Suppressor macrophage (primary cell): ENCODE data around the gene SLC35A5.
"Not testable (repeated sequence)": the region's sequence is repeated elsewhere in the genome, so short reads cannot be mapped to it uniquely, and the experiment has no call there.

Experiments
- DNase-seq, 4 experiments: peaks; one replicate each; pipeline ENCODE4 v3.0.0-alpha.2; 2020 to 2022
- total RNA-seq, 17 experiments: gene quantifications; one replicate each; lab custom pipeline; 2026; ENCODE audit warnings: mixed read lengths in 6 of 17, inconsistent platforms in 3 of 17; lab: John Stamatoyannopoulos, UW

The SLC35A5 gene, protein sequence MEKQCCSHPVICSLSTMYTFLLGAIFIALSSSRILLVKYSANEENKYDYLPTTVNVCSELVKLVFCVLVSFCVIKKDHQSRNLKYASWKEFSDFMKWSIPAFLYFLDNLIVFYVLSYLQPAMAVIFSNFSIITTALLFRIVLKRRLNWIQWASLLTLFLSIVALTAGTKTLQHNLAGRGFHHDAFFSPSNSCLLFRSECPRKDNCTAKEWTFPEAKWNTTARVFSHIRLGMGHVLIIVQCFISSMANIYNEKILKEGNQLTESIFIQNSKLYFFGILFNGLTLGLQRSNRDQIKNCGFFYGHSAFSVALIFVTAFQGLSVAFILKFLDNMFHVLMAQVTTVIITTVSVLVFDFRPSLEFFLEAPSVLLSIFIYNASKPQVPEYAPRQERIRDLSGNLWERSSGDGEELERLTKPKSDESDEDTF
- total RNA-seq = 26.9 to 83.9 (median 52.1) reads per million in 17 experiments

DNA sequence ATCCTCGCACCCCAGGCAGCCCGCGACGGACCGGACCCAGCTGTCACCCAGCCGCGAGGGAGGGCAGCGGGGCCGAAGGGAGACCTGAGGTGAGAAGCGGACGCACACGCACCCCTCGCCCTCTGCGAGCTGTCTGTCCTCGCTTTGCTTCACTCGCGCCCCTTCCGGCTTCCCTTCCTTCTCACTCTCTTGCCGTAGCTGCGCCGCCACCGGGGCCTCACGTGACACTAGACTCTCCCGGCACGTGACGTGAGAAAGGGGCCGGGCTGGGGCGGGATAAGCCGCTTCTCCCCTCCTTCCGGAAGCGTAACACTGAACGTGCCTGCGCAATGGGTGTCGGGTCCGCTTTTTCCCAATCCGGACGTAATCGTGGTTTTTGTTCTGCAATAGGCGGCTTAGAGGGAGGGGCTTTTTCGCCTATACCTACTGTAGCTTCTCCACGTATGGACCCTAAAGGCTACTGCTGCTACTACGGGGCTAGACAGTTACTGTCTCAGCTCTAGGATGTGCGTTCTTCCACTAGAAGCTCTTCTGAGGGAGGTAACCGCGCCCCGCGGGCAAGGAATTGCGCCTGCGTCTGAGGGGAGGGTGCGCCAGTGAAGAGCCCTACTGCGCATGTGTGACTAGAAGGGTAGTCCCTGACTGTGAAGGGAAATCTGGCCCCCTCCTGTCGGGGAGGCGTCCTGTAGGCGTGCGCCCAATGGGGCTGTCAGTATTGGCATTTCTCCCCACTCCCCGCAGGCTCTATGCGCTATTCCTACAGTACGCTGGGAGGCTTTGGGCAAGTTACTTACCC, at the start of gene SLC35A5, which contains the start of gene ATG3:
Gene SLC35A5, plus strand, starts transcription at position 312 of the 796 bp plus-strand sequence. CDS start 1,359 bp downstream, outside the sequence.
Gene ATG3, minus strand, starts transcription at position 229 of the 796 bp plus-strand sequence. CDS start 434 bp downstream, outside the sequence.
- peak; percentile 99 for DNase-seq

DNA sequence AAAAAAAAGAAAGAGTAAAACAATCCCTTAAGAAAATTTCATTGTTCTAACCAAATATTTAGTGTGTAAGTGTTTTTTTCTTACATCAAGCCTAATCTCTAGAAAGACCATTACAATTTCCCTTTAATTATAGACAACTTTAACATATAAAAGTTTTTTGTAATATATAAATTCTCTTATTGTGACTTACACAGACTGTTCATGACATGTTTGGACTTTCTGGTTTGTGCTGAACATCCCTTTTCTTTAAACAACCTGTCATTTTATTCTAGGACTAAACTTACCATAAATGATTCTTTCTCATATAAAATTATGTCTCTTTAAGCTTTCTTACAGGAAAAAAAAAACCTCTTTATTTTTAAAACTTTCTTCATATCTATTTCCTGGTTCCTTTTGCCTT, 49.5 kb upstream of the SLC35A5 start:
- DNase-seq = no peak

DNA sequence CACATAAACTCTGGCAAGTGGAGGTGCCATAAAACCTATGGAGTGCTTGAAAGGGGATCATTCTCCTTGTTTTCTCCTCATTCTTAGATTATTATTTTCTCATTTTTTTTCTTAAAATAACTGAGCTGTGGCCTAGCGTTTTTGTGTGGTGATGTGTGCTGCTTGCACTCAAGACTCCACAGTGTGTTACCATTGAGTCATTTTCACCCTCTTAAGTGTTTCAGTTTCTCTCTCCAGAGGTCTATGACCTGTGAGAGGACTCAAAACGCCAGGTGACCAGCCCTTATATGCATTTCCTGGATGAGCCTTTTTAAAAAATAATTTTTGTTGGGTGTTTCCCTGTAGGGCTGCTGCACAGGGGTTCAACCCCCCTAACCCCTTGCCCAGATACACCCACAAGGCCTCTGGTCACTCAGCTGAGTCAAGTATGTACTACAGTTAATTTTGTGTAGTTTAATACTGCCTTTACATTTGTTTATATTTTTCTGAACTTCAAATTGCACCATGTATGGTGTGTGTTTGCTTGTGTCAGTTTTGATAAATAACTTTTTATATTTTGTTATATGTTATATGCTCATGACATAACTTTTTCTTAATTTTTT, 47.2 kb upstream of the SLC35A5 start:
- no peak for DNase-seq

DNA sequence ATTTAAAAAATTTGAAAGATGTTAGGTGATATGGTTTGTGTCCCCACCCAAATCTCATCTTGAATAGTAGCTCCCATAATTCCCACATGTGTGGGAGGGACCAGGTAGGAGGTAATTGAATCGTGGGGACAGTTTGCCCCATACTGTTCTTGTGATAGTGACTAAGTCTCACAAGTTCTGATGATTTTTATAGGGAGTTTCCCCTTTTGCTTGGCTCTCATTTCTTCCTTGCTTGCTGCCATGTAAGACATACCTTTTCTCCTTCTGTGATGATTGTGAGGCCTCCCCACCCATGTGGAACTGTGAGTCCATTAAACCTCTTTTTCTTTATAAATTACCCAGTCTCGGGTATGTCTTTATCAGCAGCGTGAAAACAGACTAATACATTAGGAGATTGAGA, 42.9 kb upstream of the SLC35A5 start:
- DNase-seq = peak in 2 of 4 experiments; percentile 28 to 32

DNA sequence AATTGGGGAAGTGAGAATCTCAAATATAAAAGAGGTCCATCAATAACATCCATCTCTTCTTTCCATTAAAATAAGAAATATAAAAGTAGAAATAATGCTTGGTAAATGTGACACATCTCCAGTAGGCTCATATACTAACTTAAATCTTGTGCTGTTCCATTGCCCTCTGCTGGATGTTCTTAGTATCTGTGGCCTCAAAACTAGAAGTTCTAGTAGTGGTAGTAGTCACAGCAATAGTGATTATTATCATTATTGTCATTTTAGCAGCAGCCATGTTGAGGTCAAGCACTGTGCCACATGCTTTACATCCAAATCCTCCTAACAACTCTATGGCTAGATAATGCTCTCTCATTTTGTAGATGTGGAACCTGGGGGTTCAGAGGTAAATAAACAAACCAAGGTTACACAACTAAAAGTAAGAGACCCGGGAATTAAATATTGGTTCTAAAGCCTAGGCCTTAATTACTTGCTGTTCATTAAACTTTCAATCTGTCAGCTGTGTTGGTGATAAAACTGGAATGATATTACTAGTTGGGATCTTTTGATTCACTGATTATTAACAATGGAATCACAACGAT, 42.3 kb upstream of the SLC35A5 start:
- DNase-seq = peak; percentile 63 to 78 (median 69)

DNA sequence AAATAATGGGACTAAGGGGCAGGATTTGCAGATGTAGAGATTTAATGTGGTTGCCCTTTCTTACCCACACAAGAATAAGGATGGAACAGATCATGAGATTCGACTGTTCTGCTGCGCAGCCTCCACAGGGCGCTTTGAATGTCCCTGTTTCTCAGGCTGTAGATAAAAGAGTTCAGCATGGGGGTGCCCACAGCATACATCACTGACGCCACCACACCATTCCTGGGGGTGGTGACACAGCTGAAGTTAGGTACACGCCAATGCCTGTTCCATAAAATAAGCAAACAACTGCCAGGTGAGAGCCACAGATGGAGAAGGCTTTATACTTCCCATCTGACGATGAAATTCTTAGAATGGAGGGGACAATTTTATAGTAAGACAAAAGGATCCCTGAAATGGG, 37.7 kb upstream of the SLC35A5 start:
- DNase-seq = not testable (repeated sequence)

DNA sequence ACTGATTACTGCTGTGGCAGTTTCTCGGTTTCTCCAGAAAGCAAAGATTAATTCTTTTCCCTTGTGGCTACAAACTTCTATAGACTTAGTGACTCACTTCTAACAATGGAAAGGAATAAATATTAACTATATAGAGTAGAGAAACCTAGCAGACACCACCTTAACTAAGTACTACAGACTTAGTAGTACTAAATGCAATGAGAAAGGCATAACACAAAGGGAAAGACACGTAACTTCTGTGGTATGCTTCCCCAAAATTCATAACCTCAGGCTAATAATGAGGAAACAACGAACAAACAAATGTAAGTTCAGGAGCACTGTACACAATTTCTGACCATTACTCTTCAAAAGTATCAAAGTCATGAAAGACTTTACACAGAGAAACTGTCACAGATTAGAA, 31.3 kb upstream of the SLC35A5 start:
- no peak for DNase-seq

DNA sequence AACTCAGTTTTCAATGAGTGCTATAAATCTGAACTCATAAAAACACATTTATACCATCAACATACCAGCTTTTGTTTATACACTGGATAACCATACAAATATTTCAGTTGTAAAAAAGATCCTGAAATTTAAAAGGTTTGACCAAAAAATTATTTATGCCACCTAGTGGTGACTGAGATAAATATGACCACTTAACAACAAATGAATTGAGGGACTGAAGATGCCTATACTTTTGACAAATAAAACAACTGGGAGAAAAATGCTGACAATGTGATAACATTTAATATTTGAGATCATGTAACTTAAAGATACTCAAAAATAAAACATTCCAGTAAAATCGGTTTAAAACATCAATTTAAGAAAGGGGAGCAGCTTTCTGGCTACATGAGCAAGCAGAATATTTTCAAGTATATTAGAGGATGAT, 30.5 kb upstream of the SLC35A5 start:
- DNase-seq = peak in 3 of 4 experiments; percentile 16 to 69 (median 54)

DNA sequence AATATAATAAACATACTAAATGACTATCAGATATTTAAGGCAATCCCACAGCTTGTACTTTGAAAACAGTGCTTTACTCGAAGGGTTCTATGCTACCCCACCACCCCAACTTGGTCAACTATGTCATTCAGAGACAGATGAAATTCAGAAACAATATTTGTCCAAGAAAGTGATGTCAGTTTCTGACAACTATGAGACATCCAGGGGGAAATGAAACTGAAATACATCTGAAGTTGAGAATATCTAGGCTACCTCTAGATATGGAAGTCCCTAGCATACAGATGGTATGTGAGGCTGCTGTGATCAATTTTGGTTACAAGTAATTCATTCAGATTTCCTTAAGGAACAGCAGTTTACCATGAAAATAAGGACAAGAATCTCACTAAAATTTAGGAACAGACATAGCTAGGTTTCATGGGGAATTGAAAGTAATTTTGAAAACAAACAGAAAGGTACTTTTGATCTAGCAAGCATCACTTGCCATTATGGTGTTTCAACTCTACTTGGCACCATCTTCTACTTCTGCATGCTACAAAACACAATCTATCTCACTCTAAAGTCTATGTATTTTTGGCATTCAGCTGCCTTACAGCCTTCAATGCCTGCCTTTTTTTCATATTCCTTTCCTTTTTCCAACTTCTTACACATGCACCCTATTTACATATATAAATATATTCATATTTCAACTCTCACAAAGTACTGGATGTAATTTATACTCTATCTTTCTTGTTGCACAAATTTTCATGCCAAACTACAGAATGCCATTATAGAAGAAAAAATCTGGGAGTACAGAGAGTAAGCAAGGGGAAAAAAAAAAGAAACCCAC, 21.8 kb upstream of the SLC35A5 start:
- DNase-seq = no peak

DNA sequence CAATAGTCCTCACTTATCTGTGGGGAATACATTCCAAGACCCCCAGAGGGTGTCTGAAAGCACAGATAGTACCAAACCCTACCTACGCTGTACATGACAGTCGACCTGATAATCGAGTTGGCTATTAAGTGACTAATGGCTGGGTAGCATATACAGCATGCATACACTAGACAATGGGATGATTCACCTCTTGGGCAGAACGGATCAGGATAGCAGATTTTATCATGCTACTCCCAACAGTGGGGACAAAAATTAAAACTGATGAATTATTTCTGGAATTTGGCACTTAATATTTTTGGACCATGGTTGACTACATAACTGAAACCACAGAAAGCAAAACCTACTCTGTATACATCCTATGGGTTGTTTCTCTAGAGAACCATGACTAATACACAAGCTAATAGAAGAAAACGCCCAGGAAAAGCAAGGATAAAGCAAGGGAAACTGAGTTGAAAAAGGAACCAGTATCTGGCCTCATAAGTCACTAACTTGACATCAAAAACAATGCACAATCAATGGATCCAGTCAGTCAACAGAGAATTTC, 15.6 kb upstream of the SLC35A5 start:
- DNase-seq = no peak

DNA sequence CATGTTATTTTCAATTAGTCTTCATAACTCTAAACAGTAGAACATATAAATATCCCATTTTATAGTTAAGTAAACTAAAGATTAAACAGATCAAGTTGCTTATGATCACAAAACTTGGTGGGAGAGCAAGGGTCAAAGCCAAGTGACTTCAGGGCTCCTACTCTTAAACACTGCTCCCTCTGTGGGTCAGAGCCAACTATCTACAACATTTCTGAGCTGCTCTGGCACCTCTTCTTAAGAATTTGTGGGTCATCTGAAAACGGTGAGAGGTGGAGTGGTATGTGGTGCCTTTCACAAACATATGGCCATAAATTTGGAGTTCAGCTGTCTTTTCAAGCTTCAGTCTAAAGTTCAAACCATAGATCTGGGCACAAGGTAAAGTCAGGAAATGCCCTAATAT, 11.0 kb upstream of the SLC35A5 start:
- no peak for DNase-seq

DNA sequence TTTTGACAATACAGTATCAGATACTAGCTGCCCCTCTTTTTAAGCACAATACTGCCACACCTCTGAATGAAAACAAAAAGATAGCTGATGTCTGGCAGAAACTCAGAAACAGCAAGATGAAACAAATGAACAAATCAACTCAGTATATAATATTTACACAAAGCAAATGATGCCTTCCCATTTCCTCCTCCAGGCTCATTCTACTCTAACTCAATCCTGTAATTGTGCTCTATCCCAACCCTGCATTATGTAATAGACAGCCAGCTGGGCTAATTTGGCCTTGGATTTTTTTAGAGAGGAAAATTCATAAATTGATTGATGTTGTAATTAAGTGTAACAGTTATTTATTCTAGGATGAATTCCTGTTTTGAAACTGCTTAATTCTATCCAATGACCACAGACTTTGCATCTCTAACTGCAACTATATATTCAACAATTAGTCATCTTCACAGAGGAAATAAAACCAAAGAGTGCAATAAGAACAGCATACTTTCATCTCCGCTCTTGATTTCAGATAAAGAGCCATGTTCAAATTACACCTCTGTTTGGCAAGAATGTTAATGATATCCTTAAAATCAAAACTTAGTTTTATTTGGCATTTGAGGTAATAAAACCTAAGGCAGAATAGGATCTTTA, 6.2 kb upstream of the SLC35A5 start:
- DNase-seq = peak in 2 of 4 experiments; percentile 35

DNA sequence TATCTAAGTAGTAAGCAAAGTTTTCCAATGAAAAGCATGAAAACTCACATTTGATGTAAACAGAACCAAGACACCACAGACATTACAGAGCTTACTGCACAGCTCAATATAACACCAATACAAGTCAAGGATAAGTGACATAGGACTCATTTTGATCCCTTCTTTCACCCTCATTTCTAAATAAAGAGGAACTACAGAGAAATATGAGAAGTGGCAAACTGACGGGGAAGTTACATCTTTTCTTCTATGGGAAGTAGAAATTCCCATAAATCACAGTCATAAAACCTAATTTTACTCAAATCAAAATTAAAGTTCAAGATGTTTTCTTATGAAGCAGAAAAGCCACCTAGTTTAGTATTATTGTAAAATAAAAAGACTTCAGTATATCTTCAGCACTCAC, 3.9 kb upstream of the SLC35A5 start:
- peak; percentile 20 to 77 (median 52) for DNase-seq

DNA sequence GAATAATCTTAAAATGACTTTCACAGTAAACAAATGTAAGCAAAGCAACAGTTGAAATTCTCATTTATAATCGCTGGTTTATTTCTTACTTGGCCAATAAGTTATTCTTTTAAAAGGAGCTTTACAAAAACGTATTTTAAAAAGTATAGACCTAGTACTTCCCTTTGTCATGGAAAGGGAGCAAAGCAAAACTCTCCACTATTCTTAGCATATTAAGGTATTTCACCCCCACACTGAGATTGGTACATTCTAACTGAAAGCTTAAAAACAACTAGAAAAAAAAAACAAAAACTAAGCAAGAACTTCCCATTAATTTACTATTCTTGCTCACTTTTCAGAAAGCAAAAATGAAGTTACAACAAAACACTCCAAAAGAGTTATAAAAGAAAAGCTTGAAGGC, 1.5 kb upstream of the SLC35A5 start:
- DNase-seq = peak in 1 of 4 experiments; percentile 28

DNA sequence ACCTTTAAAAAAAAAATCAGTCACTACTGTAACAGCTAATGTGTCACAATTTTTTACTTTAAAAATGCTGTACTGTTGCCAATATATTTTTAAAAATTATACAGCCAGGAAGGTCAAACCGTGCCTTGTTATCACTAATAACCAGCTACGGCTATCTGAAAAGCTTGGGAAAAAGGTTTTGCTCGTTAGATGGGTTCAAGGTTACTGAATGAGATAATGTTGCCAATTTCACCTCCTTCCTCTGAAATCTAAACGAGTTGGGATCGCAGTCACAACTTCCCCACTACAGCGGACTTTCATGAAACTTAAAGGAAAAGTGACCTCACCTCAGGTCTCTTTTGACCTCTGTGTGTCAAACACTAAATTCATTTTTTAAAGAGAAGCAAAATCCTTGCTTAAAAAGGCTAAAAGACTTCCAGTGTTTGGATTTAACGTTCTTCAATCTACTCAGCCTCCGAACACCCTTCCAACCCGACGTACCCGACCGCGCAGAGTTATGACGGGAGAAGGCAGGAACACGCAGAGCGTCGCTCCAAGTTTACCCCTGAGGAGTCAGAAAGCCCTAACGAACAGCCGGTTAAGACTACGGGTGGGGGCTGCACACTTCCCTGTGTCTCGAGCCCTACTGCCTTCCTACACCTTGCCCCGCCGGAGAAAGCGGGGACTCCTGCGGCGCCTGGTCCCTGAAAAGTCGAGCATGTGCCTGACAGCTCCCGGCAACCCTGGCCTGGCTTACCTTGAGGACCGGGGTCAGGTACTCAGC, 943 bp upstream of the SLC35A5 start:
- peak; percentile 80 to 88 (median 86) for DNase-seq

DNA sequence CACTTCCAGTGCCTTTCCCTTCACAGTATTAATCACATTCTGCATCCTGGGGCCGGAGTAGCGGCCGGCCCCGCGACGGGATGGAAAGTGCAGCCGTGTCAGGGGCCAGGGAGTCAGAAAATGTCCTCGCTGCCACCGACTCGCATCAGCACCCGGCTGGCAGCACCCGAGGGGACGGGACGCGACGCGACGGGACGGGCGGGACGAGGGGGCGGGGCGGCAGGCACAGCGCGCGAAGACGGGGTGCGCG, 436 bp upstream of the SLC35A5 start:
- peak in 2 of 4 experiments; percentile 88 to 90 for DNase-seq

DNA sequence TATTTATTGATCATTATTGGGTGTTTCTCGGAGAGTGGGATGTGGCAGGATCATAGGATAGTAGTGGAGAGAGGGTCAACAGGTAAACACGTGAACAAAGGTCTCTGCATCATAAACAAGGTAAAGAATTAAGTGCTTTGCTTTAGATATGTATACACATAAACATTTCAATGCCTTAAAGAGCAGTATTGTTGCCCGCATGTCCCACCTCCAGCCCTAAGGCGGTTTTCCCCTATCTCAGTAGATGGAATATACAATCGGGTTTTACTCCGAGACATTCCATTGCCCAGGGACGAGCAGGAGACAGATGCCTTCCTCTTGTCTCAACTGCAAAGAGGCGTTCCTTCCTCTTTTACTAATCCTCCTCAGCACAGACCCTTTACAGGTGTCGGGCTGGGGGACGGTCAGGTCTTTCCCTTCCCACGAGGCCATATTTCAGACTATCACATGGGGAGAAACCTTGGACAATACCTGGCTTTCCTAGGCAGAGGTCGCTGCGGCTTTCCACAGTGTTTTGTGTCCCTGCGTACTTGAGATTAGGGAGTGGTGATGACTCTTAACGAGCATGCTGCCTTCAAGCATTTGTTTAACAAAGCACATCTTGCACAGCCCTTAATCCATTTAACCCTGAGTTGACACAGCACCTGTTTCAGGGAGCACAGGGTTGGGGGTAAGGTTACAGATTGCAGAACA, 2.5 kb downstream of the SLC35A5 start:
- DNase-seq = not testable (repeated sequence)

DNA sequence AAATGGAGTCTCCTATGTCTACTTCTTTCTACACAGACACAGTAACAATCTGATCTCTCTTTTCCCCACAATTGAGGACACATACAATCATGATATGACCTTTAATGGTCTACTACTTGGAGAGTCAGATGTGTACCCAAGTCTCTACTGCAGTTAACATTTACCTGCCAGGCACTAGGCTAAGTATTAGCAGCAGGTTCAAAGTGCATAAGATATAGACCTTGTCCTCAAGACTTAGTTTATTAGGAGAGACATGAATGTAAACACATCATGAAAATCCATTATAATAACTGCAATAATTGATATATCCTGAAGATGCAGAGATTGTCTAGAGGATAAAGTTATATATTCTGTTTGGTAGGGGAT, 3.1 kb downstream of the SLC35A5 start:
- no peak for DNase-seq

DNA sequence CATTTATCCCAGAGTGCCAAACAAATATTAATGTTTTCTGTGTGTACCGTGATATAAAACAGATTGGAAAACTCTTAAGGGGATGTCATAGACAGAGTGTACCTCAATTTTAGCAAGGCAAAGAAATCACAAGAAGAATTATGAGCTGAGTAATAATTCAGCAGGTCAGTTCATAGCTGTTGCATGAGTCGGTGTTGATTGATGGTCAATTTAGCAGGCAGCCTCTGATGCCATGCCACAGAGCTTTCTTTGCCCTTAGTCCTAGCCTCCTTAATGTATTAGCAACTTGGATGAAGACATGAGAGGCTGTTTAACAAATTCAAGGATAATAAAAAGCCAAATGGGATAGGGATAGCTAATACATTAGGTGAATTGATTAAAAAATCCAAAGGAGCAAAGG, 6.8 kb downstream of the SLC35A5 start:
- DNase-seq = no peak

DNA sequence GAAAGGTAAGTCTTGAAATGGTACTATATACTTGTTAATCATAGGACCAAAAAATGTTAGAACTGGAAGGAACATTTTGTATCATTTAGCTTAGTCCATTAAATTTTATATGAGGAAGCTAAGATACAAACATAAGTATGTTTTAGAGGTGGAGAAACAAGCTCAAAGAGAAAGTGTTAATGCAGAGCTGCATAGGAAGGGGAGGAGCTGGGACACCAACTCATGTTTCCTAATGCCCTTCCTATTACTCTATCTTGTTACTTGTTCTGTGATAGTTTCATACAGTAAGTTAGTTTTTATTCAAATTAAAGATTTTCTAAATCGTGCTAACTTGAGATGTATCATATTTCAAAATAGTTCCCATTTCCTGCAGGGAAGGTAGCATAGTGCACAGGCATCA, 7.4 kb downstream of the SLC35A5 start:
- DNase-seq = peak in 3 of 4 experiments; percentile 12 to 39 (median 22)
